Measurements from ENCODE around the gene DNAJC4.
"Not testable (repeated sequence)": the region's sequence is repeated elsewhere in the genome, so short reads cannot be mapped to it uniquely, and the experiment has no call there.

DNAJC4 gene

DNA sequence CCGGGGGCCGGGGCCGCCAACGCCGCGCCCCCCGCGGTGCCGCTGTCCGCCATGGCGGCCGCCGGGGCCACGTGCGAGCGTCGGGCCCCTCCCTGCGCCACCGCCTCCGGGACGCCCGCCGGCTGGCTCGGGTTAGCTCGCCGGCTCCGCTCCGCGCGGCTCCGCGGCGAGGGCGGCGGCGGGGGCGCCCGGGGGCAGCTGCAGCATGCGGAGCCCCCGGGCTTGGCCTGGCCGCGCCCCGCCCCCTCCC, 16.2 kb downstream of the DNAJC4 start:
- not testable (repeated sequence) for DNase-seq

DNA sequence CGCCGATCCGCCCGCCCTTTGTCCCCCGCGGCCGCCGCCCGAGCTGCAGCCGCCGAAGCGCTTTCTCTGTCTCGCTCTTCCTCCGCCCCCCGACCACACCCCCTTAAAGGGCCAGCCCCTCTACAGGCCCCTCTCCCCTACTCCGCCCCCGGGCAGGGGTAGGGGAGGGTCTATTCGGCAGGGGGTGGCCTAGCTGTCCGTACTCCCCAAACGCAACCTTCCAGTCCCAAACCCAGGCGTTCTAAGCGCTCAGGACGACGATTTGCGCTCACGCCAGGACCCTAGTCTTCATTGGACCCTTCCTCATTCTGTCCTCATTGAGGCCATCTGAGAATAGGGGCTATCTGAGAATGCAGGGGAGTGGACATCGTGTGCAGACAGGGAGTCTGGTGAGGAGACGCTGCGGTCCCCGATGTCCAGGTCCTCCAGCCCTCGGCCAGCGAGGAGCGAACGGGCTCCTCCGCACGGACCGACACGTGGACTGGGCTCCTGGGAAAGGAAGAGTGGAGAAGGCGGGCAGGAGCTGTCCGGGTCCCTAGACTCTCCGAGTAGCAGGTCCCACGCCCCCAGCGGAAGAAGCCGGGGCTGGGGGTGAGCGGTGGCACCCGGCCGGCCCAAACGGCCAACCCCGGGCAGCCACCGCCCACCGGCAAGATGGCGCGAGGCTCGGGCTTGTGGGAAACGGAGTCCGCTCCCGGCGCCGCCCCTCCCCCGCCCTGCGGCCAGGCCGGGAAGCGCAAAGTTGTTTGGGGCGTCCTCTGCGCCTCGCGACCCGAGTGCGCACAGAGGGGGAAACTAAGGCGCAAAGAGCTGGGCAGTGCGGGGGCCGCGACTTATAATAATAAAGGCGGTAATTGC, 16.8 kb downstream of the DNAJC4 start, which contains the start of gene PPP1R14B:
PPP1R14B (minus strand) TSS at position 73 of the 858 bp plus-strand sequence. CDS start 270 bp downstream, outside the sequence.
- peak; percentile 77 to 81 for DNase-seq

- no peak for DNase-seq
Measured at GRCh38 chr11:64247729-64248531, 17.6 kb downstream of the DNAJC4 start.

DNA sequence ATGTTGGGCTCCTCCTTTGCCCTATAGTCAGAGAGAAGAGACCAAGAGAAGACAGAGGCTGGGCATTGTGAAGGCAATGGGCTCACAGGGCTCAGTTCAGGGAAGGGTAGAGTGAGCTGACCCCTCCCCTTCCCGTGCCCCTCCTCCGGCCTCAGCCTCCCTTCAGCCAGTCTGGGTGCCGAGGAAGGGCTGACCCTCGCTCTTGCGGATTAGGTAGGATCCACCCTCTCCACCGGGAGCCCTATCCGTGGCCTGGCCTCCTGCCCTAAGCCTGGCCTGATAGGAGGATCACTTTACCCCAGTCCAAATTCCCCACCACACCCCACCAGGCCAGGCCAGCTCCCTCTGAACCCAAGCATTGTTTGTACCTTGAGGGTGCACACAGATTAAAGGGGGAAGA, 18.2 kb downstream of the DNAJC4 start:
- no peak for DNase-seq

GRCh38 chr11:64249038-64249437, 18.7 kb downstream of the DNAJC4 start:
- DNase-seq = no peak

DNA sequence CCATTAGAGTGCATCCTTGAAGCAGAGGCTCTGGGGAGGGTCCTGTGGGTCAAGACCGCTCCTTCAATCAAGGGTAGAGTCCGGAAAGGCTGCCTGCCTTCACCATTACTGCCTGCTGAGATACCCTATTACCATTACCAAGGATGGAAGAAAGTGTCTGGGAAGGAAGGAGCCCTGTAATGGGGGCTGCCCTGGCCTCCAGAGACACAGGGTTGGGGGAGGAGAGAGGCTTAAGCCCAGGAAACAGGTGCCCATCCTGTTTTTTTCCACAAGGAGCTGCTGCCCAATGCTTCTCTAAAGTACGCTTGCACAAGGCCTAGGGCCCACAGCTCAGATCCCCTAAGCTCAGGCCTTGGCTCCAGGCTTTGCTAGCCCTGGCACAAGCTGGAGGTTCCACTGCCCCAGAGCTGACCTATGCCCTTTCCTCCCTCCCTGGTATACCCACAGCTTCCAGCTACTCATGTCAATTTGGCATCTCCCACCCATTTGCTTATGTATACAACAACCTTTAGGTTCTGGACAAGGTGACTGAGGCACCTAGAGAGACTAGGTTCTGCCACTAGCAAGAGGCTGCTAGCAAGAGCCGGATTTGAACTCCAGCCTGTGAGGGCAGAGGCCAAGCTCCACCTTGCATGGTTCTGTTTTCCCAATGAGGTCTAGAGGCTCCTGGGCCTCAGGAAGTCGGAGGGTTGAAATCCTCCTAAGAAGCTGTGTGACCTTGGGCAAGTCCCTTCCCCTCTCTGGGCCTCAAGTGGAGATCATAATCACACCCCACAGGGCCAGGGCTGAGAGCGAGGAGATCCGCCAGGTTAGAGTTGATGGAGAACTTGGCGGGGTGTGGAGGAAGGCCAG, 19.4 kb downstream of the DNAJC4 start:
- no peak for DNase-seq

DNA sequence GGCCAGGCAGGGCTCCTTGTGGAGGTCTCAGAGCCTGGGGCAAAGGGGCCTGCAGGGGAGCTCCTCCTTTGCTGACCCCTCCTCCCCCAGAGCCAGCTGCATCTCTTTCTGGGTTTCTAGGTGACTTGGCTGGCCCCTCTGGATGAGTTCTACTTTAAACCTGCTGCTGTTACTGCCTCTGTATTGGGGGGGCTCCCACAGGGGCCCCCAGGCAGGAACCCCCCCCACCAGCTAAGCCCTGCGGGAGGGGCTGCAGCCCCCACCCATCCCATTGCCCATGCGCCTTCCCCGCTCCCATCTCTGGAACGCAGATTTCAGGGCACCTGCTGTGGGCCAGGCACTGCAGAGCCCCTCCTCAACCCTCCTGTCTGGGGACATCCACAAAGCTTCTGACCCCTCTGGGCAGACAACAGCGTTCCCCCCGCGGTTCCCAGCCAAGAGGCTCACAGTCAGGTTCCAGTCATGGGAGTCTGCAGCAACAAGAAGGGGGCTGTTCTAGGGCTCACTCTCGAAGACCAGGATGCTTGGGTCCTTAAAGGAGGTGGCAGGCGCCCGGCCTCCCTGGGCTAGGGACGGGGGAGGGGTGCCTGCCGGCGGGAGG, 20.2 kb downstream of the DNAJC4 start:
- DNase-seq = no peak

DNA sequence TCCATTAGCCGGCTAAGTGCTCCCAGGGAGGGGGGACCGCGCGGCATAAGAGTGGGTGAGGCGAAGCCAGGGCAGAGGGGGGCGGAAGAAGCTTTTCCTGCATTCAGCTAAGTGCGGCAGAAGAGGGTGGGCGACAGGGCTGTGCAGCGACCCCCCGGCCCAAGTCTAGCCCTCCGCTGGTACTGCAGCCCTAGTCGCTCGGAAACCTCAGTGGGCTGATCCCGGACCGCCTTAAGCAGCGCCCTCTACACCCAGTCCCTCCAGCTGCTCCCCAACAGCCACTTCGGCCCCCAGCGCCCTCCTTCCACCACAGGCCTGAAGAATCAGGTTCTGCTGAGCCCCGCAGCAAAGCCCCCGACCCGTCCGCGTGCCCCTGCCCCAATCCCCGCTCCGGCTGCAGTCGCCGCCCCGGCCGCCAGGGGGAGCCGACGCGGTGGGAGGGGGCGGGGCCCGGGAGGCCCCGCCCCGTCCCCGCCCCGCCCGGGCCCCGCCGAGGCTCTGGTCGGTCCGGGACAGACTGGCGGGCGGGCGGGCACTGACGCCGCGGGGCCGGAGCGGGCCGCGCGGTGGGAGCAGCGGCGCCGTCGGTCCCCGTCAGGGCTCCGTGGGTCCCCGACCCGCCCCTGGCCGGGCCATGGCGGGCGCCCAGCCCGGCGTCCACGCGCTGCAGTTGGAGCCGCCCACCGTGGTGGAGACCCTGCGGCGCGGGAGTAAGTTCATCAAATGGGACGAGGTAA, 20.8 kb downstream of the DNAJC4 start, which contains the start of gene PLCB3:
PLCB3 (plus strand) TSS at position 515 of the 737 bp plus-strand sequence; CDS start at position 635, 120 bp downstream.
- DNase-seq = peak; percentile 57 to 68

GRCh38 chr11:64251753-64252002, 21.3 kb downstream of the DNAJC4 start:
- no peak for DNase-seq

DNA sequence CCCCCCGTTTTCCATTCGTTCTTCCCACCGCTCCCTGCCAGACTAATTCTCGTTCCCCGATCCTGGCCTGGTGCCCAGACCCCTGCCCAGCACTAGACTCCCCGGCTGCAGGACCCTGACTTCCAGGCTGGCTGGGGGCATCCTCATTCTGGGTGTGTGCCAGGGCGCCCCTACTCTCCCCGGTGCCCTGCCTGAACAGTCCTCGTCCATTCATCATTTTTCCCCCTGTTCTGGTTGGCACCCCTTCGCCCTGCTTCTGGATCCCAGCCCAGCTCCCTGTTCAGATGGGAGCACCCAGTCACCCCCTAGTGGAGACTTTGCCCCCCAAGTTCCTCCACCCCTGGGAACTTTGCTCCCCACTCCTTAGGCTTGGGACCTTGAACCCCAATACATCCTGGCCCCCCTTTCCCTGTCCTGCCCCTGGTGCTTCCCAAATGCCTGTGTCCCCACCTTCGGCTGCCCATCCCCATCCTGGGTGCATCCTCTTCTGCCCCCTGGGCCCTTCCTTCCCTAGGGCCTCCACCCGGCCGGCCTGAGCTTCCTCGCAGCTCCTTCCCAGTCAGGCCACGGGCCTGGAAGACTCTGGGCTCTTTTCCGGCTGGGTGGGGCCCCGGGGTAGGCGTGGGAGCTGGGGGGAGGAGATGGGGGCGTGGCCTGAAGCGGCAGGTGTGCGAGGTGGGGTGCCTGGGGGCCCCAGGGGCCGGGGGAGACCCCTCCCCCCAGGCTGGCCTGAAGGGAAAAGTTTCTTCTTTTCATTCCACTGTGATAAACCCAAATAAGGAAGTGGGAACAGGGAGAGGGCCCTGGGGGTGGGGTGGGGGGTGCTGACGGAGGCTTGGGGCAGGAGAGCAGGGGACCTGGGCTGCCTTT, 21.9 kb downstream of the DNAJC4 start:
- peak in 1 of 2 donors; percentile 19 for DNase-seq

DNA sequence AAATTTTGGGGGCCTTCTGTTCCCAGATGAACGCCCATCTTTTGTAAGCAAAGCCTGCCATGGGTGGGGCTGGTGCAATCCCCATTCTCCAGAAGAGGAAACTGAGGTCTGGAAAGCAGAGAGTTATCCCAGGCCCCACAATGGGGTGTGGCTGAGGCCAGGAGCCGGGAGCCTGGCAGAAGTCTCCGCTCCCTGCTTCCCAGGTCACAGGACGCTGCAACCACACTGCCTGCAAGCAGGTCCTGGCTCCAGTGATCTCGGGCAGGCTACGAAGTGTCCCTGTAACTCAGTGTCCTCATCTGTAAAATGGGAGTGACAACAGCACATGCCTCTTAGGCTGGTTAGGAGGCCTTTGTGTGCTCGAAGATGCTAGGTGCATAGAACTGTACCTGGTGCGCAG, 22.7 kb downstream of the DNAJC4 start:
- no peak for DNase-seq

- DNase-seq = no peak
Measured at GRCh38 chr11:64253481-64253880, 23.1 kb downstream of the DNAJC4 start.

GRCh38 chr11:64254326-64254725, 24.0 kb downstream of the DNAJC4 start:
- DNase-seq = no peak

DNA sequence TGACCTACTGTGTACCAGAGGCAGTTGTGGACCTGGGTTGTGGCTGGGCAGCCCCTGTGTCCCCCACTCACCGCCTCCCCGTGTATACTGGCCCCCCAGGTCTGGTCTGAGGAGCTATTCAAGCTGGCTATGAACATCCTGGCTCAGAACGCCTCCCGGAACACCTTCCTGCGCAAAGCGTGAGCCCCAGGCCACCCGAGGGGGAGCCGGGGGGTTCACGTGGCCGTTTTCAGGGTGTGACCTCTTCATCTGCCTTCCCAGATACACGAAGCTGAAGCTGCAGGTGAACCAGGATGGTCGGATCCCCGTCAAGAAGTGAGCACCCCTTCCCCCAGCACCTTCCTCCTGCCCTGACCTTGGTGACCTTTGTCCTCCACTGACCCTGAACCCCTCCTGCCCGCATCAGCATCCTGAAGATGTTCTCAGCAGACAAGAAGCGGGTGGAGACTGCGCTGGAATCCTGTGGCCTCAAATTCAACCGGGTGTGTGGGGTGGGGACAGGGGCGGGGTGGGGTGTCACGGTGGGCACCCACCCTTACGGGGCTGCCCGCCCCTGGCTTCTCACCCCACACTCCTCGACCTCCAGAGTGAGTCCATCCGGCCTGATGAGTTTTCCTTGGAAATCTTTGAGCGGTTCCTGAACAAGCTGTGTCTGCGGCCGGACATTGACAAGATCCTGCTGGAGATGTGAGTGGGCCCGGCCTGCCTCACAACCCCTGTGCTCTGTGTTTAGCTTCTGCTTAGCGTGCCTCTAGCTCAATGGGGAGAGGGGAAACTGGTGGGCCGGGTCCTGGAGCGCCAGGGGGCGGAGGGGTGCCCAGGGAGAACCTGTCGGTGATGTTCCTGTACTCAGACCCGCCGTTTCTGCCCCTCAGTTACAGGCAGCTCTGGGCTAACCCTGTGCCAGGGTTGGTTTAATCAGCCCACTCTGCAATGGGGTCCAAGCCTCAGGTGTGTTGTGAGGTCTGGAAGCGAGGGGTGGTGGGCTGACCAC, 25.1 kb downstream of the DNAJC4 start:
- DNase-seq = no peak

GRCh38 chr11:64256300-64256699, 26.0 kb downstream of the DNAJC4 start:
- DNase-seq = no peak

DNA sequence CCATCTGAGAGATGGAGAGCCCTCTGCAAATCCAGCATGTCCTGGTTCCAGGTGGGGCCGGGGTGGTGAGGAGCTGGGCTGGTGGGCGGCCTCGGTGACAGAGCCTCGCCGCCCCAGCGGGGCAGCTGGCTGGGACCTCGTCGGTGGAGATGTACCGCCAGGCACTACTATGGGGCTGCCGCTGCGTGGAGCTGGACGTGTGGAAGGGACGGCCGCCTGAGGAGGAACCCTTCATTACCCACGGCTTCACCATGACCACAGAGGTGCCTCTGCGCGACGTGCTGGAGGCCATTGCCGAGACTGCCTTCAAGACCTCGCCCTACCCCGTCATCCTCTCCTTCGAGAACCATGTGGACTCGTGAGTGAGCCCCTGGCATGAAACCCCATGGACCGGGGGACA, 28.0 kb downstream of the DNAJC4 start:
- no peak for DNase-seq

DNA sequence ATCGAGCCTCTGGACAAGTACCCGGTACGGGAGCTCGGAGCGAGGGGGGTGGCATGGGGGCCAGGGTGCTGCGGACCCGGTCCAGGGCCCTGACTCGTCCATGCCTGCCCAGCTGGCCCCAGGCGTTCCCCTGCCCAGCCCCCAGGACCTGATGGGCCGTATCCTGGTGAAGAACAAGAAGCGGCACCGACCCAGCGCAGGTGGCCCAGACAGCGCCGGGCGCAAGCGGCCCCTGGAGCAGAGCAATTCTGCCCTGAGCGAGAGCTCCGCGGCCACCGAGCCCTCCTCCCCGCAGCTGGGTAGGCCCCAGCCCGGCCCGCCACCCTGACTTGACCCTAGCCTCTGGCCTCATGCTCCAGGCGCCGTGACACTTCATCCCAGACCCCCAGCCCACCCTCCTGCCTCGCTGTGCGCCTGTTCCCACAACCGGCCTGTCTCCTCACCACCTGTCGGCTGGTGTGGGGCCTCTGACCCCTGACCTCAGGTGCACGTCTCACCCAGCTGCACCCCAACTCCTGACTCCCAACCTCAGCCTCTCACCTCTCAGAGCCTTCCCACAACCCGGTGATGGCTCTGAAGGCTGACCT, 28.7 kb downstream of the DNAJC4 start:
- DNase-seq = no peak

- no peak for DNase-seq
Measured at GRCh38 chr11:64259533-64260067, 29.3 kb downstream of the DNAJC4 start.

GRCh38 chr11:64260147-64260708, 29.9 kb downstream of the DNAJC4 start:
- DNase-seq = no peak
